HepG2 (cell line): ENCODE measurements around the gene SUSD3. TPM values are rescaled to one million over a fixed set of nuclear protein-coding genes. Genes with fewer than 3 reads are reported as not detected.
A peak's percentile ranks its signal among the peaks of the same experiment; 100 is the strongest.

ENCODE experiments used
- ELK4 ChIP-seq: sonication (generic); formaldehyde crosslinking; IDR thresholded peaks from 2 replicates; pipeline ENCODE4 v1.9.0; 2021; ENCODE audit warnings: missing genetic modification reagents, borderline replicate concordance
- GFI1 ChIP-seq: sonication (generic); formaldehyde crosslinking; IDR thresholded peaks from 2 replicates; pipeline ENCODE4 v1.5.0; 2020; ENCODE audit warnings: missing genetic modification reagents, mild to moderate bottlenecking, borderline replicate concordance
- HES4 ChIP-seq: sonication (generic); formaldehyde crosslinking; IDR thresholded peaks from 2 replicates; pipeline ENCODE4 v1.9.0; 2021; ENCODE audit warnings: mild to moderate bottlenecking, missing genetic modification reagents, borderline replicate concordance
- IKZF5 ChIP-seq: IDR thresholded peaks from 2 replicates; pipeline ENCODE4 v1.6.1; 2018; ENCODE audit warnings: missing genetic modification reagents, mild to moderate bottlenecking, missing compliant biosample characterization
- IRF1 ChIP-seq: sonication (generic); formaldehyde crosslinking; IDR thresholded peaks from 2 replicates; pipeline ENCODE4 v1.4.0; 2020; ENCODE audit warnings: low read depth, mild to moderate bottlenecking, missing genetic modification reagents
- RFXAP ChIP-seq: sonication (generic); formaldehyde crosslinking; IDR thresholded peaks from 2 replicates; pipeline ENCODE4 v1.4.0; 2020; ENCODE audit warnings: missing genetic modification reagents, borderline replicate concordance
- SAFB2 ChIP-seq: sonication (generic); formaldehyde crosslinking; IDR thresholded peaks from 2 replicates; pipeline ENCODE4 v1.5.1; 2020; ENCODE audit warnings: missing genetic modification reagents, low read depth, mild to moderate bottlenecking, borderline replicate concordance
- SALL1 ChIP-seq: sonication (generic); formaldehyde crosslinking; IDR thresholded peaks from 2 replicates; pipeline ENCODE4 v1.8.0; 2022; ENCODE audit warnings: mild to moderate bottlenecking, missing genetic modification reagents
- TFE3 ChIP-seq: IDR thresholded peaks from 2 replicates; pipeline ENCODE4 v1.6.1; 2016
- THYN1 ChIP-seq: sonication (generic); formaldehyde crosslinking; IDR thresholded peaks from 2 replicates; pipeline ENCODE4 v1.8.1; 2023; ENCODE audit warnings: low read depth, mild to moderate bottlenecking, moderate library complexity, missing genetic modification reagents, borderline replicate concordance
- YEATS4 ChIP-seq: sonication (generic); formaldehyde crosslinking; IDR thresholded peaks from 2 replicates; pipeline ENCODE4 v1.4.0; 2020; ENCODE audit warnings: missing genetic modification reagents, borderline replicate concordance
- ZBTB46 ChIP-seq: sonication (generic); formaldehyde crosslinking; IDR thresholded peaks from 2 replicates; pipeline ENCODE4 v1.4.0; 2020; ENCODE audit warnings: mild to moderate bottlenecking, missing genetic modification reagents, borderline replicate concordance
- ZFP1 ChIP-seq: IDR thresholded peaks from 2 replicates; pipeline ENCODE4 v1.6.1; 2016
- ZNF335 ChIP-seq: sonication (generic); formaldehyde crosslinking; IDR thresholded peaks from 2 replicates; pipeline ENCODE4 v1.4.0; 2020; ENCODE audit warnings: missing genetic modification reagents
- ZNF580 ChIP-seq: IDR thresholded peaks from 2 replicates; pipeline ENCODE4 v1.6.1; 2016; ENCODE audit warnings: low read depth, borderline replicate concordance
- ZNF768 ChIP-seq: sonication (generic); formaldehyde crosslinking; IDR thresholded peaks from 2 replicates; pipeline ENCODE4 v1.4.0; 2020; ENCODE audit warnings: missing genetic modification reagents
- ZXDC ChIP-seq: sonication (generic); formaldehyde crosslinking; IDR thresholded peaks from 2 replicates; pipeline ENCODE4 v1.5.0; 2020; ENCODE audit warnings: mild to moderate bottlenecking, missing genetic modification reagents
- polyA plus RNA-seq, 8 experiments: library from polyadenylated mRNA; depleted of rRNA in 3 of 8; stranded (reverse) in 7 of 8; unstranded in 1 of 8; fragments of >200 nt; fragmentation: Illumina TruSeq in 4 of 8; extraction: Trizol in 4 of 8; gene quantifications; 2 replicates each; pipeline versions ENCODE4 v1.2.1 to v1.2.3, GENCODE V29; 2011 to 2016; ENCODE audit warnings: low read depth in 4 of 8, missing spikeins in 1 of 8, mixed read lengths in 1 of 8; ENCODE audit not compliant: insufficient read depth in 1 of 8
- total RNA-seq, 5 experiments: library from RNA; depleted of rRNA; stranded (reverse); fragments of >200 nt; fragmentation: Illumina TruSeq; extraction: Trizol; gene quantifications; 2 replicates each; pipeline ENCODE4 v1.2.3, GENCODE V29; 2016; ENCODE audit warnings: low read depth in 1 of 5

SUSD3 gene
- total and polyA plus RNA-seq, 2 of the 13 experiments (the other 11 are each of a cell fraction or from before 2014, with no cell fraction given), result 7.0 to 9.1 TPM

- TF ChIP-seq ZNF768 (CRISPR knock-in tag), result peak; percentile 76; the same call in 1 of the 2 replicates
- no peak; the same call in 1 of the 2 replicates for TF ChIP-seq HES4 (CRISPR knock-in tag)
- TF ChIP-seq IKZF5 (CRISPR knock-in tag), result peak; percentile 96
- TF ChIP-seq ZFP1, result peak; percentile 85; the same call in 1 of the 2 replicates
- peak; percentile 77; the same call in 1 of the 2 replicates for TF ChIP-seq TFE3
- no peak for TF ChIP-seq IRF1 (CRISPR knock-in tag)
- TF ChIP-seq ZXDC, result peak; percentile 68; the same call in 1 of the 2 replicates
- peak; percentile 95 for TF ChIP-seq SALL1 (CRISPR knock-in tag)
- TF ChIP-seq ZBTB46 (CRISPR knock-in tag), result no peak
- peak; percentile 83; the same call in 1 of the 2 replicates for TF ChIP-seq YEATS4 (CRISPR knock-in tag)
- peak; percentile 79; the same call in 1 of the 2 replicates for TF ChIP-seq RFXAP (CRISPR knock-in tag)
- peak; percentile 87; the same call in 1 of the 2 replicates for TF ChIP-seq ZNF580 (CRISPR knock-in tag)
- no peak; the same call in 1 of the 2 replicates for TF ChIP-seq SAFB2 (CRISPR knock-in tag)
- peak; percentile 86; the same call in 1 of the 2 replicates for TF ChIP-seq ZNF335 (CRISPR knock-in tag)
- TF ChIP-seq THYN1 (CRISPR knock-in tag), result no peak
- TF ChIP-seq ELK4, result no peak
- peak; percentile 61; the same call in 1 of the 2 replicates for TF ChIP-seq GFI1 (CRISPR knock-in tag)
Observed at GRCh38 chr9:93119953-93120845, 61.7 kb downstream of the SUSD3 start (continued).
